K562 (cell line): ENCODE results near the gene LMAN2L. TPM values are rescaled to one million over a fixed set of nuclear protein-coding genes. Genes with fewer than 3 reads are reported as not detected.

ENCODE experiments used
- ATAC-seq: fragments of 200-7000 bp; cut with Tn5 transposase; 3 replicates; pipeline ENCODE4 v1.9.1; 2020; ENCODE audit warnings: moderate library complexity
- BruUV-seq: library from RNA; stranded (reverse); fragments of 400-500 nt; replicated peaks from 2 replicates; lab custom pipeline; 2021; lab: Mats Ljungman, UMichigan
- CTCF ChIA-PET: fragments of 300-600 bp; formaldehyde crosslinking; extraction: SDS; loops from one replicate; lab custom pipeline; 2021; ENCODE audit warnings: low intra/inter-chr PET ratio; lab: Yijun Ruan, JAX
- POLR2A ChIA-PET: fragments of 300-600, 350-650 bp; sonication (Branson Sonifier 250); formaldehyde crosslinking; extraction: SDS; loops from one replicate; lab custom pipeline; 2021; ENCODE audit warnings: antibody characterized with exemption, inconsistent platforms; lab: Yijun Ruan, JAX
- DNase-seq, 4 experiments: peaks; one replicate each; pipeline versions ENCODE4 v3.0.0 to v3.0.0-alpha.2; 2011 to 2018; ENCODE audit warnings: low spot score in 3 of 4, mixed read lengths in 3 of 4; ENCODE audit errors: extremely low read depth in 1 of 4
- FAIRE-seq: peaks from 2 replicates; lab custom pipeline; 2011; peaks lifted over from hg19 to GRCh38; lab: Jason Lieb, UNC
- H2AFZ ChIP-seq: 2 replicates; pipeline ENCODE4 v1.6.0; 2011; ENCODE audit warnings: low read depth, low read length, control low read depth, inconsistent platforms
- H3K27ac ChIP-seq: fragments of 200-600 bp; 3 replicates; pipeline ENCODE4 v1.8.0; 2011; ENCODE audit warnings: low read depth, mild to moderate bottlenecking, control low read depth, inconsistent platforms, low read length, moderate library complexity, mixed read lengths; ENCODE audit errors: extremely low read depth
- H3K27me3 ChIP-seq, 2 experiments: fragments of 300-600 bp in 1 of 2; 2 replicates in 1 of 2; 3 replicates in 1 of 2; pipeline versions ENCODE4 v1.6.0 to v1.8.0; 2011; ENCODE audit warnings: inconsistent platforms in 2 of 2, low read length in 2 of 2, mild to moderate bottlenecking in 1 of 2, mixed read lengths in 1 of 2, moderate library complexity in 1 of 2; ENCODE audit not compliant: control insufficient read depth in 2 of 2, insufficient read depth in 2 of 2
- H3K36me3 ChIP-seq: fragments of 300-600 bp; 3 replicates; pipeline ENCODE4 v1.8.0; 2011; ENCODE audit warnings: mild to moderate bottlenecking, low read length, inconsistent platforms; ENCODE audit not compliant: control insufficient read depth, insufficient read depth
- H3K4me1 ChIP-seq, 2 experiments: fragments of 200-600 bp in 1 of 2; replicated peaks in 1 of 2; 2 replicates in 1 of 2; 3 replicates in 1 of 2; pipeline versions ENCODE4 v1.5.1 to v1.8.0; 2011; ENCODE audit warnings: inconsistent platforms in 2 of 2, low read length in 2 of 2, mild to moderate bottlenecking in 1 of 2, mixed read lengths in 1 of 2, moderate library complexity in 1 of 2; ENCODE audit not compliant: control insufficient read depth in 2 of 2, insufficient read depth in 2 of 2
- H3K4me2 ChIP-seq: 2 replicates; pipeline ENCODE4 v1.6.1; 2011; ENCODE audit warnings: low read length, control low read depth, inconsistent platforms, mixed read lengths; ENCODE audit not compliant: insufficient read depth
- H3K4me3 ChIP-seq: fragments of 200-600 bp; sonication (generic), shearing (Covaris generic); 2 replicates; pipeline ENCODE4 v1.5.1; 2016; ENCODE audit warnings: control low read depth, inconsistent platforms
- H3K79me2 ChIP-seq: fragments of 200-600 bp; 3 replicates; pipeline ENCODE4 v1.8.0; 2011; ENCODE audit warnings: low read length, inconsistent platforms; ENCODE audit not compliant: control insufficient read depth, insufficient read depth
- H3K9ac ChIP-seq, 2 experiments: 2 replicates each; pipeline versions ENCODE4 v1.6.0 to v1.6.1; 2011; ENCODE audit warnings: low read depth in 2 of 2, low read length in 2 of 2, control low read depth in 1 of 2, inconsistent platforms in 1 of 2, mild to moderate bottlenecking in 1 of 2, mixed read lengths in 1 of 2; ENCODE audit not compliant: insufficient read depth in 1 of 2
- H3K9me1 ChIP-seq: one replicate; pipeline ENCODE4 v1.6.0; 2011; ENCODE audit warnings: inconsistent platforms, mild to moderate bottlenecking, low read length, moderate library complexity; ENCODE audit not compliant: control insufficient read depth, insufficient read depth
- H3K9me3 ChIP-seq: replicated peaks from 2 replicates; pipeline ENCODE4 v1.5.1; 2011; ENCODE audit warnings: low read depth, low read length, inconsistent platforms; ENCODE audit not compliant: control insufficient read depth, insufficient read depth
- H4K20me1 ChIP-seq: replicated peaks from 2 replicates; pipeline ENCODE4 v1.6.1; 2011; ENCODE audit warnings: low read length, inconsistent platforms, mixed read lengths; ENCODE audit not compliant: control insufficient read depth, insufficient read depth
- CLOCK ChIP-seq: fragments of 250-450 bp; sonication (Bioruptor Pico); IDR thresholded peaks from 2 replicates; pipeline ENCODE4 v1.4.0; 2020; ENCODE audit warnings: mild to moderate bottlenecking, moderate library complexity, borderline replicate concordance
- GABPA ChIP-seq: fragments of 200-800 bp; sonication (Bioruptor generic); conservative IDR thresholded peaks from 2 replicates; pipeline ENCODE4 v1.6.1; 2016; ENCODE audit warnings: low read depth, missing genetic modification characterization, missing compliant biosample characterization
- IRF9 ChIP-seq: fragments of 450-650 bp; IDR thresholded peaks from 2 replicates; pipeline ENCODE4 v1.6.1; 2016; ENCODE audit warnings: missing biosample characterization, missing genetic modification characterization
- PHF20 ChIP-seq: fragments of 450-650 bp; IDR thresholded peaks from 2 replicates; pipeline ENCODE4 v1.6.1; 2018; ENCODE audit not compliant: partially characterized antibody
- POLR3A ChIP-seq: IDR thresholded peaks from 2 replicates; pipeline ENCODE4 v1.6.1; 2011; ENCODE audit warnings: borderline replicate concordance, mild to moderate bottlenecking, moderate library complexity; ENCODE audit not compliant: insufficient read length, insufficient read depth; ENCODE audit errors: extremely low read depth
- ZNF696 ChIP-seq: fragments of 250-450 bp; sonication (Bioruptor Pico); conservative IDR thresholded peaks from 2 replicates; pipeline ENCODE4 v1.4.0; 2020; ENCODE audit warnings: mild to moderate bottlenecking, moderate library complexity
- WGBS: fragments of 100-300 bp; shearing (Covaris generic); methylation state at CpG from one replicate; pipeline ENCODE4 v1.1.6; 2016; ENCODE audit warnings: low coverage, mixed read lengths; ENCODE audit not compliant: insufficient coverage; ENCODE audit errors: missing lambda C conversion rate; 5-methylcytosine and 5-hydroxymethylcytosine counted together
- in situ Hi-C: fragments of 300-500 bp; cut with MboI; formaldehyde crosslinking; loops from 4 replicates; pipeline ENCODE4 v1.15.0; 2018; ENCODE audit warnings: inconsistent platforms, mixed read lengths
- intact Hi-C: fragments of 100-400 bp; cut with micrococcal nuclease; formaldehyde crosslinking; loops from 2 replicates; pipeline ENCODE4 v1.14.2; 2022
- polyA plus RNA-seq, 8 experiments: library from polyadenylated mRNA; depleted of rRNA in 4 of 8; stranded (reverse) in 5 of 8; unstranded in 3 of 8; fragments of >200 nt; fragmentation: Nextera tagmentation in 2 of 8; fragmentation: Illumina TruSeq in 1 of 8; extraction: Ambion mirVana in 2 of 8; extraction: Trizol in 1 of 8; gene quantifications; 2 replicates each; pipeline versions ENCODE4 v1.2.1 to v1.2.3, GENCODE V29; 2011 to 2014; ENCODE audit warnings: inconsistent platforms in 1 of 8, missing spikeins in 1 of 8
- total RNA-seq, 7 experiments: library from RNA; depleted of rRNA in 6 of 7; stranded (reverse); fragments of >200 nt in 6 of 7; fragmentation: Illumina TruSeq in 2 of 7; extraction: Trizol in 2 of 7; gene quantifications; 2 replicates each; pipeline versions ENCODE4 v1.2.1 to v1.2.3, GENCODE V29; 2011 to 2021; ENCODE audit warnings: low replicate concordance in 1 of 7
- TF ChIP-seq, protein P1 (sequence below): fragments of 200-600 bp; sonication (generic); IDR thresholded peaks from one replicate; pipeline ENCODE4 v1.6.1; 2012; ENCODE audit warnings: mild to moderate bottlenecking, low read depth, low read length, inconsistent platforms

Gene LMAN2L
- total and polyA plus RNA-seq, 9 of the 15 experiments (the other 6 are each of a cell fraction or from before 2014, with no cell fraction given) = 7.2 to 37.7 (median 12.5) TPM

GRCh38 chr2:96730212-96730611 lies 9.7 kb downstream of the LMAN2L start:
- CTCF ChIA-PET = no interaction called here
- no peaks in the 10 kb centered on the region; a peak in 1 of 5 replicates for H3K4me1 ChIP-seq
- WGBS = 96% methylated on average over 2 of the region's 2 CpGs
- H3K36me3 ChIP-seq = peaks cover 53% of the 10 kb centered on the region; the same call in 2 of the 3 replicates
- in situ Hi-C loops (no loop called here), intact Hi-C loops (no loop called here)
- DNase-seq (no peak), ATAC-seq (no peak), FAIRE-seq (no peak)
- no peak overlapping the region for H3K4me3 ChIP-seq
- no peaks in the 10 kb centered on the region for H3K79me2 ChIP-seq
- no TSS peak for BruUV-seq
- H3K9me1 ChIP-seq = no peaks in the 10 kb centered on the region
- no peak overlapping the region for H2AFZ ChIP-seq
- H3K27me3 ChIP-seq = no peaks in the 10 kb centered on the region
- H3K4me2 ChIP-seq = no peak overlapping the region
- H3K9me3 ChIP-seq = no peaks in the 10 kb centered on the region
- no peaks in the 10 kb centered on the region for H4K20me1 ChIP-seq
- H3K9ac ChIP-seq = no peak overlapping the region
- H3K27ac ChIP-seq = no peak overlapping the region
- POLR2A ChIA-PET = interaction anchor here (0.6 to 1.0 kb wide), 3 partner anchors 10 to 221 kb away, joined by 3 to 4 read pairs (median 3); no protein-coding TSS in a partner anchor
- no peak for TF ChIP-seq CLOCK (CRISPR knock-in tag)
- TF ChIP-seq, protein P1, sequence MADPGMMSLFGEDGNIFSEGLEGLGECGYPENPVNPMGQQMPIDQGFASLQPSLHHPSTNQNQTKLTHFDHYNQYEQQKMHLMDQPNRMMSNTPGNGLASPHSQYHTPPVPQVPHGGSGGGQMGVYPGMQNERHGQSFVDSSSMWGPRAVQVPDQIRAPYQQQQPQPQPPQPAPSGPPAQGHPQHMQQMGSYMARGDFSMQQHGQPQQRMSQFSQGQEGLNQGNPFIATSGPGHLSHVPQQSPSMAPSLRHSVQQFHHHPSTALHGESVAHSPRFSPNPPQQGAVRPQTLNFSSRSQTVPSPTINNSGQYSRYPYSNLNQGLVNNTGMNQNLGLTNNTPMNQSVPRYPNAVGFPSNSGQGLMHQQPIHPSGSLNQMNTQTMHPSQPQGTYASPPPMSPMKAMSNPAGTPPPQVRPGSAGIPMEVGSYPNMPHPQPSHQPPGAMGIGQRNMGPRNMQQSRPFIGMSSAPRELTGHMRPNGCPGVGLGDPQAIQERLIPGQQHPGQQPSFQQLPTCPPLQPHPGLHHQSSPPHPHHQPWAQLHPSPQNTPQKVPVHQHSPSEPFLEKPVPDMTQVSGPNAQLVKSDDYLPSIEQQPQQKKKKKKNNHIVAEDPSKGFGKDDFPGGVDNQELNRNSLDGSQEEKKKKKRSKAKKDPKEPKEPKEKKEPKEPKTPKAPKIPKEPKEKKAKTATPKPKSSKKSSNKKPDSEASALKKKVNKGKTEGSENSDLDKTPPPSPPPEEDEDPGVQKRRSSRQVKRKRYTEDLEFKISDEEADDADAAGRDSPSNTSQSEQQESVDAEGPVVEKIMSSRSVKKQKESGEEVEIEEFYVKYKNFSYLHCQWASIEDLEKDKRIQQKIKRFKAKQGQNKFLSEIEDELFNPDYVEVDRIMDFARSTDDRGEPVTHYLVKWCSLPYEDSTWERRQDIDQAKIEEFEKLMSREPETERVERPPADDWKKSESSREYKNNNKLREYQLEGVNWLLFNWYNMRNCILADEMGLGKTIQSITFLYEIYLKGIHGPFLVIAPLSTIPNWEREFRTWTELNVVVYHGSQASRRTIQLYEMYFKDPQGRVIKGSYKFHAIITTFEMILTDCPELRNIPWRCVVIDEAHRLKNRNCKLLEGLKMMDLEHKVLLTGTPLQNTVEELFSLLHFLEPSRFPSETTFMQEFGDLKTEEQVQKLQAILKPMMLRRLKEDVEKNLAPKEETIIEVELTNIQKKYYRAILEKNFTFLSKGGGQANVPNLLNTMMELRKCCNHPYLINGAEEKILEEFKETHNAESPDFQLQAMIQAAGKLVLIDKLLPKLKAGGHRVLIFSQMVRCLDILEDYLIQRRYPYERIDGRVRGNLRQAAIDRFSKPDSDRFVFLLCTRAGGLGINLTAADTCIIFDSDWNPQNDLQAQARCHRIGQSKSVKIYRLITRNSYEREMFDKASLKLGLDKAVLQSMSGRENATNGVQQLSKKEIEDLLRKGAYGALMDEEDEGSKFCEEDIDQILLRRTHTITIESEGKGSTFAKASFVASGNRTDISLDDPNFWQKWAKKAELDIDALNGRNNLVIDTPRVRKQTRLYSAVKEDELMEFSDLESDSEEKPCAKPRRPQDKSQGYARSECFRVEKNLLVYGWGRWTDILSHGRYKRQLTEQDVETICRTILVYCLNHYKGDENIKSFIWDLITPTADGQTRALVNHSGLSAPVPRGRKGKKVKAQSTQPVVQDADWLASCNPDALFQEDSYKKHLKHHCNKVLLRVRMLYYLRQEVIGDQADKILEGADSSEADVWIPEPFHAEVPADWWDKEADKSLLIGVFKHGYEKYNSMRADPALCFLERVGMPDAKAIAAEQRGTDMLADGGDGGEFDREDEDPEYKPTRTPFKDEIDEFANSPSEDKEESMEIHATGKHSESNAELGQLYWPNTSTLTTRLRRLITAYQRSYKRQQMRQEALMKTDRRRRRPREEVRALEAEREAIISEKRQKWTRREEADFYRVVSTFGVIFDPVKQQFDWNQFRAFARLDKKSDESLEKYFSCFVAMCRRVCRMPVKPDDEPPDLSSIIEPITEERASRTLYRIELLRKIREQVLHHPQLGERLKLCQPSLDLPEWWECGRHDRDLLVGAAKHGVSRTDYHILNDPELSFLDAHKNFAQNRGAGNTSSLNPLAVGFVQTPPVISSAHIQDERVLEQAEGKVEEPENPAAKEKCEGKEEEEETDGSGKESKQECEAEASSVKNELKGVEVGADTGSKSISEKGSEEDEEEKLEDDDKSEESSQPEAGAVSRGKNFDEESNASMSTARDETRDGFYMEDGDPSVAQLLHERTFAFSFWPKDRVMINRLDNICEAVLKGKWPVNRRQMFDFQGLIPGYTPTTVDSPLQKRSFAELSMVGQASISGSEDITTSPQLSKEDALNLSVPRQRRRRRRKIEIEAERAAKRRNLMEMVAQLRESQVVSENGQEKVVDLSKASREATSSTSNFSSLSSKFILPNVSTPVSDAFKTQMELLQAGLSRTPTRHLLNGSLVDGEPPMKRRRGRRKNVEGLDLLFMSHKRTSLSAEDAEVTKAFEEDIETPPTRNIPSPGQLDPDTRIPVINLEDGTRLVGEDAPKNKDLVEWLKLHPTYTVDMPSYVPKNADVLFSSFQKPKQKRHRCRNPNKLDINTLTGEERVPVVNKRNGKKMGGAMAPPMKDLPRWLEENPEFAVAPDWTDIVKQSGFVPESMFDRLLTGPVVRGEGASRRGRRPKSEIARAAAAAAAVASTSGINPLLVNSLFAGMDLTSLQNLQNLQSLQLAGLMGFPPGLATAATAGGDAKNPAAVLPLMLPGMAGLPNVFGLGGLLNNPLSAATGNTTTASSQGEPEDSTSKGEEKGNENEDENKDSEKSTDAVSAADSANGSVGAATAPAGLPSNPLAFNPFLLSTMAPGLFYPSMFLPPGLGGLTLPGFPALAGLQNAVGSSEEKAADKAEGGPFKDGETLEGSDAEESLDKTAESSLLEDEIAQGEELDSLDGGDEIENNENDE = no peak
- TF ChIP-seq ZNF696 (CRISPR knock-in tag) = no peak
- no peak for TF ChIP-seq PHF20
- TF ChIP-seq IRF9 (tag) = no peak
- TF ChIP-seq POLR3A = no peak
- TF ChIP-seq GABPA (tag) = no peak
